ENCODE measurements around the gene TRPC4.

The TRPC4 gene

DNA sequence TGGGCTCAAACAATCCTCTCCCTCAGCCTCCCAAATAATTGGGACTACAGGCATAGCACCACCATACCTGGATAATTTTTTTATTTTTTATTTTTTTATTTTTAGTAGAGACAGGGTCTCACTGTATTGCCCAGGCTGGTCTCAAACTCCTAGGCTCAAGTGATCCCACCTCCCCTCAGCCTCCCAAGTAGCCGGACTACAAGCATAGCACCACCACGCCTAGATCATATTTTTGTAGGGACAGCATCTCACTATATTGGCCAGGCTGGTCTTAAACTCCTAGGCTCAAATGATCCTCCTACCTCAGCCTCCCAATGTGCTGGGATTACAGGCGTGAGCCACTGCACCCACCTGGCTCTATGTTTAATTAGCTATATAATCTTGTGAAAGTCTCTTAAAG lies 114.2 kb downstream of the TRPC4 start:
- H3K4me1 ChIP-seq (ENCODE audit: control insufficient read depth, insufficient read depth, low read length), result peaks cover 3% of the 10 kb centered on the region
- H3K36me3 ChIP-seq (ENCODE audit: control insufficient read depth, insufficient read depth, low read length), result no peaks in the 10 kb centered on the region
- no peaks in the 10 kb centered on the region for H3K27me3 ChIP-seq (ENCODE audit: control insufficient read depth, insufficient read depth, low read length)
- H3K4me3 ChIP-seq (ENCODE audit: low read depth, low read length), result no peak overlapping the region
- H3K9ac ChIP-seq (ENCODE audit: low read depth, low read length), result no peak overlapping the region
- no peaks in the 10 kb centered on the region for H3K9me3 ChIP-seq (ENCODE audit: control insufficient read depth, insufficient read depth, low read length)

DNA sequence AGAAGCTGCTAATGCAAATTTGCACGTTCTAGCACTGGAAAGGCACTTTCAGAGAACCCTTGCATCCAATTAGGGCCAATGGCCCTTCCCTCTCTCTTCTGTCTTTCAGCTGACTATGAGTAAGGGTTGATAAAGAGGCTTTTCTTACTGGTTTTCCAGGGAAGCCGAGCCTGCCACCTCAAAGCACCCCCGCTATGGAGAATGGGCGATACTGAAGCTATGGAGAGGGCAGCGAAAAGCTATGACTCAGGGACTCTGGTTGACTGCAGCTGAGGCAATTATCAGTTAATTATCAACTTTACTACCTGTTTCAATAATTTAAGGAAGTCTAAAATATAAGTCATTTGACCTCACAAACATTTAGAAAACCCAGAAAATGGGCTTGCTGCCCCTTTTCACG lies 115.8 kb downstream of the TRPC4 start:
- Histone ChIP-seq H3K4me1 (ENCODE audit: control insufficient read depth, insufficient read depth, low read length) (peaks cover 3% of the 10 kb centered on the region), H3K9me3 (ENCODE audit: control insufficient read depth, insufficient read depth, low read length) (no peaks in the 10 kb centered on the region), H3K36me3 (ENCODE audit: control insufficient read depth, insufficient read depth, low read length) (no peaks in the 10 kb centered on the region), H3K9ac (ENCODE audit: low read depth, low read length) (no peak overlapping the region), H3K27me3 (ENCODE audit: control insufficient read depth, insufficient read depth, low read length) (no peaks in the 10 kb centered on the region), H3K4me3 (ENCODE audit: low read depth, low read length) (no peak overlapping the region)

DNA sequence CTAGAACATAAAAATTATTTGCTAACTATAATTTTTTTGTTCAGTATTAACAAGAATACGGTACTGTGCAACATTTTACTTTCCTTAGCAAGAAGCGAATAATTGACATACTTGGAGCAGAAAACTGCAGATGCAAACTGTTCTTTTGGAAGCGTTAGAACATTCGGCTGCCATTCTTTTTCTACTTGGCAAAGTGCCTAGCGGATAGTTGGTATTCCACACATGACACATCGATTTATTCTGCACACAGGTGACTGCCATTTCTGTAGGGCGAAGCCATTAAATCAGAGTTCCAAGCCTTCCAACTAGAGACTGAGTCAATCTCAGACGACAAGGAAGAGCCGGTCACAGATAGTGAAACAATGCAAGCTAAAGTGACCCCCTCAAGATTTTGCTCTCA lies 117.4 kb downstream of the TRPC4 start:
- Histone ChIP-seq H3K36me3 (ENCODE audit: control insufficient read depth, insufficient read depth, low read length) (no peaks in the 10 kb centered on the region), H3K4me1 (ENCODE audit: control insufficient read depth, insufficient read depth, low read length) (peaks cover 3% of the 10 kb centered on the region), H3K9ac (ENCODE audit: low read depth, low read length) (no peak overlapping the region), H3K27me3 (ENCODE audit: control insufficient read depth, insufficient read depth, low read length) (no peaks in the 10 kb centered on the region), H3K4me3 (ENCODE audit: low read depth, low read length) (no peak overlapping the region), H3K9me3 (ENCODE audit: control insufficient read depth, insufficient read depth, low read length) (no peaks in the 10 kb centered on the region)

DNA sequence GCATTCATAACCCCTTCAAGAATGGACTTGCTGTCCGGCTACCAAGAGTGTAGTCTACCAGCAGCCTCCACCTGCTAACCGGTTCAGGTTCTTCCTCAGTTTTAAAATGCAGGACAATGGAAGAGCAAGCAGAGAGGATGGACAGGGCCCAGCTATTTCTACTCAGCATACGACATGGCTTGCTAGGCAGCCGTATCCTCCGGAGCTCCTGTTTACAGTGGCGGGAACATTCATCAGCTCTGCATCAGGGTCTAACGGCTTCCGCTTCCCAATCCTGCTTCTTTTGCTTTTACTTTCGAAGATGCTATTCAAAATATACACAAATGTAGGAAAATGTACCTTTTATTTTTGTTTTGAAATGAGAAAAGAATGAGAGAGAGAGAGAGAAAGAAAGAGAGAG lies 118.5 kb downstream of the TRPC4 start:
- Histone ChIP-seq H3K9ac (ENCODE audit: low read depth, low read length) (no peak overlapping the region), H3K4me3 (ENCODE audit: low read depth, low read length) (no peak overlapping the region), H3K9me3 (ENCODE audit: control insufficient read depth, insufficient read depth, low read length) (no peaks in the 10 kb centered on the region), H3K4me1 (ENCODE audit: control insufficient read depth, insufficient read depth, low read length) (peaks cover 3% of the 10 kb centered on the region), H3K27me3 (ENCODE audit: control insufficient read depth, insufficient read depth, low read length) (no peaks in the 10 kb centered on the region), H3K36me3 (ENCODE audit: control insufficient read depth, insufficient read depth, low read length) (no peaks in the 10 kb centered on the region)

DNA sequence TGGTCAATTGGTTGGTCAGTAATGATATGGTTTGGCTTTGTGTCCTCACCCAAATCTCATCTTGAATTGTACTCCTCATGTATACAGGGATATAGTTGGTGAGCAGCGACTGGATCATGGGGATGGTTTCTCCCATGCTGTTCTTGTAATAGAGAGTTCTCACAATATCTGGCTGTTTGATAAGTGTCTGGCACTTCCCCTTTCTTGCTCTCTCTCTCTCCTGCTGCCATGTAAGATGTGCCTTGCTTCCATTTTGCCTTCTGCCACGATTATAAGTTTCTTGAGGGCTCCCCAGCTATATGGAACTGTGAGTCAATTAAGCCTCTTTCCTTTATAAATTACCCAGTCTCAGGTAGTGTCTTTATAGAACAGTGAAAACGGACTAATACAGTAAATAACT lies 120.7 kb downstream of the TRPC4 start:
- H3K9me3 ChIP-seq (ENCODE audit: control insufficient read depth, insufficient read depth, low read length), result no peaks in the 10 kb centered on the region
- H3K9ac ChIP-seq (ENCODE audit: low read depth, low read length), result no peak overlapping the region
- H3K36me3 ChIP-seq (ENCODE audit: control insufficient read depth, insufficient read depth, low read length), result no peaks in the 10 kb centered on the region
- no peaks in the 10 kb centered on the region for H3K27me3 ChIP-seq (ENCODE audit: control insufficient read depth, insufficient read depth, low read length)
- peaks cover 3% of the 10 kb centered on the region for H3K4me1 ChIP-seq (ENCODE audit: control insufficient read depth, insufficient read depth, low read length)
- no peak overlapping the region for H3K4me3 ChIP-seq (ENCODE audit: low read depth, low read length)

DNA sequence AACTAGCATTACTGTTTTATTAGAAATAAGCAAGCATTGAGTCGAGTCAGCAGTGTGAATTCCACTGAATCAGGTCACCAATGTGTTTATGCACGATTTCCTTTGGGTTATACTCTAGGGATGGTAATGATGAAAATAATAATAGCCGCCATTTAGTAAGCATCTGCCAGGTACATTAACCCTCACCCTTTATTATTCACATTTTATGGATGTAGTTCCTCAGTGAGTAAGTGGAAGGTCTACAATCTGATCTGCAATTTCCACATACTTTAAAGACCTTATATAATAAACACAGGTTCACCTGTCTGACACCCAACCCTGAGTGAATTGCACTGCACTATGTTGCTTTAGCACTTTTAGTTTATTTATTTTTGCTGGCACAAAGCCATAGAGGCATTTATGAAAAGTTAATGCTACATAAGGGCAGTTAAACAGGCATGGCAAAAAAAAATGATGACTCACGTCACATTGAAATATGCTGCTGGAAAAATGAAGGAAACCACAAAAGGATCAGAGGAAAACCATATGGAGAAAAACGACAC lies 122.4 kb downstream of the TRPC4 start:
- Histone ChIP-seq H3K36me3 (ENCODE audit: control insufficient read depth, insufficient read depth, low read length) (no peaks in the 10 kb centered on the region), H3K27me3 (ENCODE audit: control insufficient read depth, insufficient read depth, low read length) (no peaks in the 10 kb centered on the region), H3K4me1 (ENCODE audit: control insufficient read depth, insufficient read depth, low read length) (no peaks in the 10 kb centered on the region), H3K9ac (ENCODE audit: low read depth, low read length) (no peak overlapping the region), H3K9me3 (ENCODE audit: control insufficient read depth, insufficient read depth, low read length) (no peaks in the 10 kb centered on the region), H3K4me3 (ENCODE audit: low read depth, low read length) (no peak overlapping the region)

DNA sequence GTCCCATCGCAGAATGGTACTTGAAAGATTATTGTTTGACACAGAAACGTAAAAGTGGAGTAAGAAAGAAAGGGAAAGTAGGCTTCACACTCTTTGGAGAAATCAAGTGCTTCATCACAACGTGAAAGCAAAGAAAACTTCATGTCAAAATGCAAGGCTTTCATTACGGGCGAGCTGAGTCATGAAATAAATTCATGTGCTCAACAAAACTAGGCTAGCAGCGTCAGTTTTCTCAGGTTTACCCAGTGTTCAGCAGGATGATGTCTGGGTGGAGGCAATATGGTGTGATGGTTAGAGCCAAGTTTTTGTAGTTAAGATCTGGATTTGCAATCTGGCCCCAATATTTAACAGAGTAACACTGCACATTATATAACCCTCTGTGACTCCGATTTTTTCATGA lies 128.0 kb downstream of the TRPC4 start:
- H3K4me1 ChIP-seq (ENCODE audit: control insufficient read depth, insufficient read depth, low read length), result peaks cover 6% of the 10 kb centered on the region
- H3K9ac ChIP-seq (ENCODE audit: low read depth, low read length), result no peak overlapping the region
- no peaks in the 10 kb centered on the region for H3K9me3 ChIP-seq (ENCODE audit: control insufficient read depth, insufficient read depth, low read length)
- no peaks in the 10 kb centered on the region for H3K36me3 ChIP-seq (ENCODE audit: control insufficient read depth, insufficient read depth, low read length)
- H3K27me3 ChIP-seq (ENCODE audit: control insufficient read depth, insufficient read depth, low read length), result no peaks in the 10 kb centered on the region
- H3K4me3 ChIP-seq (ENCODE audit: low read depth, low read length), result no peak overlapping the region

DNA sequence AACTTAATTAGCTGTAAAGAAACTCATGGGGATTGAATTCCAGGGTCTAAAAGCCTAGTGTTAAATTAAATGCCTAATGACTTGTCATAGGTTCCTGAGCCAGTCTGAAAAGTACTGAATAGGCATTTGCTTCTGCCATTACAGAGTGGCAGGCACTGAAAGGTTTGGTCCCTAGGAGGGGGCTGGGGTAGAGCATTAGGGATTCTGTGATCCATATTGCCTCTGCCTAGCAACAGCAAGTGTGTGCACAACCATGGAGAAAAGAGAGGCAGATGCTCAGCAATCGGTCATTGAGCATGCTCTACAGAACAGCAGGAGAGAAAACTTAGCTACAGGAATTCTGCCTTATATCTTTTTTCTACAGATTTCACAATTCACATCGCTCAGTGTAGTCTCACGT lies 133.5 kb downstream of the TRPC4 start:
- Histone ChIP-seq H3K27me3 (ENCODE audit: control insufficient read depth, insufficient read depth, low read length) (no peaks in the 10 kb centered on the region), H3K9ac (ENCODE audit: low read depth, low read length) (no peak overlapping the region), H3K36me3 (ENCODE audit: control insufficient read depth, insufficient read depth, low read length) (no peaks in the 10 kb centered on the region), H3K9me3 (ENCODE audit: control insufficient read depth, insufficient read depth, low read length) (no peaks in the 10 kb centered on the region), H3K4me1 (ENCODE audit: control insufficient read depth, insufficient read depth, low read length) (peaks cover 2% of the 10 kb centered on the region), H3K4me3 (ENCODE audit: low read depth, low read length) (no peak overlapping the region)

DNA sequence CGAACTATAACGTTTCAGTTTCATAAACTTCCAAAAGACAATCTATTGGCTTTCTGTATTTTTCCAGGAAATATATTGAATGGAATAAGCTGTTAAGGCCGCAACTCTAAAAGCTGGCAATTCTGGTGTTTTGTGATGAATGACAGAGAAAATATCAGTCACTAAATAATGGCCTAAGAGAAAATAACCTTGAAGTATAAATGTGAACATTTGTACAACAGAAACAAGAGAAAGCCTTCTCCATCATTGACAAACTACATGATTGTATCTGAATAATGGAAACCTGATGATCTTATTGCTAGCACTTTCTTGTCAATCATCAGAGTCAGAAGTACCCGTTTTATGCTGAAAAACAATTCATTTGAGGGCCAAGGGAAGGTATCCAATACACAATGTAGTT lies 134.3 kb downstream of the TRPC4 start:
- Histone ChIP-seq H3K27me3 (ENCODE audit: control insufficient read depth, insufficient read depth, low read length) (no peaks in the 10 kb centered on the region), H3K9ac (ENCODE audit: low read depth, low read length) (no peak overlapping the region), H3K4me3 (ENCODE audit: low read depth, low read length) (no peak overlapping the region), H3K36me3 (ENCODE audit: control insufficient read depth, insufficient read depth, low read length) (no peaks in the 10 kb centered on the region), H3K4me1 (ENCODE audit: control insufficient read depth, insufficient read depth, low read length) (no peaks in the 10 kb centered on the region), H3K9me3 (ENCODE audit: control insufficient read depth, insufficient read depth, low read length) (no peaks in the 10 kb centered on the region)

DNA sequence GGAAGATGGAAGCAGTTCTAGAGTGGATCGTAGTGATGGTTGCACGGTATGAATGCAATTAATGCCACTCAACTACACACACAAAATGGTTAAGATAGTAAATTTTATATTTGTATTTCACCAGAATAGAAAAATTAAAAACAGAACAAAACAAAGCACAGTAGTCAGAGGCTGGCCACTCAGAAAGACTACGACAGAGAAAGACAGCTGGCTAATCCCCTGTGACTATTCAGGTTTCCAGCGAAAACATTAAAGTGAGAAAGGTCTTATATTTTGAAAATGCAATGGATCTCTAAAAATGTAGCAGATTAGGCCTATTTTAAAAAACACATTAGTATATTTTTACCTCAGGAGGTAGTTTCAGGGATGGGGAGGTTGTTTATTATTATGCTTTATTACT lies 139.7 kb downstream of the TRPC4 start:
- H3K4me1 ChIP-seq (ENCODE audit: control insufficient read depth, insufficient read depth, low read length), result no peaks in the 10 kb centered on the region
- H3K4me3 ChIP-seq (ENCODE audit: low read depth, low read length), result no peak overlapping the region
- H3K9me3 ChIP-seq (ENCODE audit: control insufficient read depth, insufficient read depth, low read length), result no peaks in the 10 kb centered on the region
- H3K9ac ChIP-seq (ENCODE audit: low read depth, low read length), result no peak overlapping the region
- no peaks in the 10 kb centered on the region for H3K27me3 ChIP-seq (ENCODE audit: control insufficient read depth, insufficient read depth, low read length)
- H3K36me3 ChIP-seq (ENCODE audit: control insufficient read depth, insufficient read depth, low read length), result no peaks in the 10 kb centered on the region

DNA sequence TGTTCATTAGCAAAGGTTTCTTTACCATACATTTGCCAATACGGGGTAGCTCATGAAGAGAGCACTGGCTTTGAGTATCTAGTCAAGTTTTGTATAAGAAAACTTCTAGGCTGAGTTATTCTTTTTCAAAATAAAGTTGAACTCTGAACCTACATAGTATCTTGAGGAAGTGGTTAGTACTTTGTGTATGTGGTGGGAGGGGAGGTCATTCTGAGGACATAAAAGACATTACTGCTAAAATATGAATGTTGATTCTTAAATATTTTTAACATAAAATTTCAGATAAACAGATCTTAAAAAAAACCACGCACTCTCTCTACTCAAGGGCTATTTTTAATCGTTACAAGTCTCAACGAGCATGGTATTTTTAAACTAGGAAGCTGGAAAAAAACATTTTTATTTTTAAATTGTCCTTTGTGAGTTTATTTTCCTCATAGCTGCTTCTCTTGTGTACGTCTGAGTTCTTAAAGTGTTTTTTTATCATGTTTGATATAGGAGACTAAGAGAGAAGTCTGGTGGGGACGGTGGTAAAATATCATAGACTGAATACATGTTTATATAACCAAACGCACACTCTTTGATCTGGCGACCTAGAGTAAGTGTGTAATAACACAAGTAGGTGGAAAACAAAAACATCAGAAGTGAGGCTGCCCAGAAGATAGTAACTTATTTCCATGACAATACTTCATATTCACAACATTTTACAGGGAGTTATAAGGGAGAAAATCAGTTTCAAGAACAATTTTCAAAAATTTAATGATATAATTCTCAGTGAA lies 153.0 kb downstream of the TRPC4 start:
- Histone ChIP-seq H3K4me3 (ENCODE audit: low read depth, low read length) (no peak overlapping the region), H3K9me3 (ENCODE audit: control insufficient read depth, insufficient read depth, low read length) (no peaks in the 10 kb centered on the region), H3K4me1 (ENCODE audit: control insufficient read depth, insufficient read depth, low read length) (no peaks in the 10 kb centered on the region), H3K9ac (ENCODE audit: low read depth, low read length) (no peak overlapping the region), H3K27me3 (ENCODE audit: control insufficient read depth, insufficient read depth, low read length) (no peaks in the 10 kb centered on the region), H3K36me3 (ENCODE audit: control insufficient read depth, insufficient read depth, low read length) (no peaks in the 10 kb centered on the region)

DNA sequence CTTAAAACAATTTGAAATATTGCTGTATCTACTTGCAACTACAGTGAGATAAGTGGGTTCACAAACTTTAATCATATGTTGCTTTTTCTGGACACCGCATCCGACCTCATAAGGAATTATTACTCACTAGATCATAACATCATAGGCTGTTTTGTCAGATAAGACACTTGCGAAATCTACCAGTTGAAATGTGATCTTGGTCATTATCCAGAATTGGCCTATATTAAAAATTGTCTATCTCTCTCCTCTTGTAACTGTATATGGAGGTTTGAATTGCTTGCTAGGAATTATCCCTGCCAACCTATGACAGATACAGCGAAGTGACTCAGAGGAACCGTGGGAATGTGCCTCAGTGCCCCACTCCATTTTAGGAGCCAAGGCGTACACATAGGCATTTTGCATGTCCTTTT lies 154.0 kb downstream of the TRPC4 start:
- H3K4me1 ChIP-seq (ENCODE audit: control insufficient read depth, insufficient read depth, low read length), result no peaks in the 10 kb centered on the region
- no peak overlapping the region for H3K4me3 ChIP-seq (ENCODE audit: low read depth, low read length)
- no peaks in the 10 kb centered on the region for H3K9me3 ChIP-seq (ENCODE audit: control insufficient read depth, insufficient read depth, low read length)
- no peak overlapping the region for H3K9ac ChIP-seq (ENCODE audit: low read depth, low read length)
- H3K27me3 ChIP-seq (ENCODE audit: control insufficient read depth, insufficient read depth, low read length), result no peaks in the 10 kb centered on the region
- no peaks in the 10 kb centered on the region for H3K36me3 ChIP-seq (ENCODE audit: control insufficient read depth, insufficient read depth, low read length)
